ENCODE results near the gene BAIAP2L1. TPM values are rescaled to one million over a fixed set of nuclear protein-coding genes. Genes with fewer than 3 reads are reported as not detected.

The BAIAP2L1 gene
- total and polyA plus RNA-seq, 2 of the 8 experiments (the other 6 are each of a cell fraction or from before 2014, with no cell fraction given), result 19.2 to 42.9 TPM

DNA sequence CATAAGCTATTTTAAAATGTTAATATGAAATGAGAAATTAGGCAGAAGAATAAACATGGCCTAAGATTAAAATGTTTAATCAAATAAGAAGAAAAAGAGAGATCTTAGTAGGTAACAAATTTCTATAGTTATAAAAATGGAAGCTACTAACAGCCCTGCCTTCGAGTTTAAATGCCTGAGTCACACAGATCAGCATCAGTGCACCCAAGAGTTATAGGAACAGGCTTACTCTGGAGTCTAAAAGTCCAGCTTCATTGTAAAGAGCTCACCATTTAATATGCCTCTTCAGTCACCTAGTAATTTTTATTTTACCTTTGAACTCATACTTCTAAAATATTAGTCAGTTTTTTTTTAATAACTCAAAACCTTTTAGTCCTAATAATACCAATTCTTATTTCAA is 66.8 kb downstream of the BAIAP2L1 start (continued):
- TF ChIP-seq RFX5 (IDR thresholded peaks at IDR 0.05; ENCODE audit: borderline replicate concordance, low read depth, low read length) (no peak), HDAC6 (IDR thresholded peaks at IDR 0.05; ENCODE audit: low read depth, low read length) (no peak), POU5F1 (IDR thresholded peaks at IDR 0.05; ENCODE audit: low read depth, low read length) (no peak), KDM4A (IDR thresholded peaks at IDR 0.05; ENCODE audit: low read depth, low read length, severe bottlenecking) (no peak)
